ENCODE results near the gene STIM2.

STIM2 gene

GRCh38 chr4:26991057-26991456 lies 130.4 kb downstream of the STIM2 start:
- H3K23ac ChIP-seq (ENCODE audit: low read length) = no peak overlapping the region

GRCh38 chr4:26992657-26993361 lies 132.2 kb downstream of the STIM2 start:
- WGBS (ENCODE audit: extremely low coverage, insufficient coverage, insufficient read length) = no CpG with 5 or more reads among the region's 3 CpGs
- no peaks in the 10 kb centered on the region for H3K9me3 ChIP-seq (ENCODE audit: insufficient read depth, low read depth, low read length)
- H3K9ac ChIP-seq (ENCODE audit: low read length) = no peak overlapping the region
- no peak overlapping the region for H3K18ac ChIP-seq (ENCODE audit: low read length)
- no peak overlapping the region for H3K23ac ChIP-seq (ENCODE audit: low read length)
- no peaks in the 10 kb centered on the region for H3K79me1 ChIP-seq (ENCODE audit: low read length)
- no peak overlapping the region for H2AK5ac ChIP-seq (ENCODE audit: low read length)
- H4K91ac ChIP-seq (ENCODE audit: low read depth, low read length) = no peak overlapping the region
- no peak overlapping the region for H4K8ac ChIP-seq (ENCODE audit: low read depth, low read length)
- H3K36me3 ChIP-seq (ENCODE audit: control insufficient read depth in 1 of 2, insufficient read depth in 2 of 2, low read length in 2 of 2) = no peaks in the 10 kb centered on the region
- no peaks in the 10 kb centered on the region for H3K4me1 ChIP-seq (ENCODE audit: control insufficient read depth in 1 of 2, insufficient read depth in 2 of 2, low read length in 2 of 2)
- no peak overlapping the region for H2BK120ac ChIP-seq (ENCODE audit: insufficient read depth, low read length, poor library complexity)
- DNase-seq = peak in 1 of 2 donors; percentile 7
- no peak overlapping the region for H4K12ac ChIP-seq (ENCODE audit: low read depth, low read length)
- no peaks in the 10 kb centered on the region for H3K79me2 ChIP-seq (ENCODE audit: control insufficient read depth, insufficient read depth, low read length, poor library complexity)
- no peak overlapping the region for H3K4ac ChIP-seq (ENCODE audit: low read depth, low read length)
- no peak overlapping the region for H2AFZ ChIP-seq (ENCODE audit: insufficient read depth, low read length, poor library complexity)
- no peak overlapping the region for H2BK5ac ChIP-seq (ENCODE audit: low read depth, low read length, poor library complexity)
- no peak overlapping the region for H3K14ac ChIP-seq (ENCODE audit: low read length)
- no peak overlapping the region for H2BK12ac ChIP-seq (ENCODE audit: low read length)
- no peak overlapping the region for H3K4me2 ChIP-seq (ENCODE audit: low read length)
- no peak overlapping the region for H3K4me3 ChIP-seq (ENCODE audit: low read depth, low read length)
- H3K27ac ChIP-seq (ENCODE audit: low read depth, low read length) = no peak overlapping the region
- no peaks in the 10 kb centered on the region for H3K27me3 ChIP-seq (ENCODE audit: insufficient read depth, low read length)

More at GRCh38 chr4:26991057-26991456, 130.4 kb downstream of the STIM2 start:
- Histone ChIP-seq H3K4me3 (ENCODE audit: low read depth, low read length) (no peak overlapping the region), H2BK12ac (ENCODE audit: low read length) (no peak overlapping the region), H3K79me2 (ENCODE audit: control insufficient read depth, insufficient read depth, low read length, poor library complexity) (no peaks in the 10 kb centered on the region), H3K14ac (ENCODE audit: low read length) (no peak overlapping the region), H3K9me3 (ENCODE audit: insufficient read depth, low read depth, low read length) (no peaks in the 10 kb centered on the region), H3K4ac (ENCODE audit: low read depth, low read length) (no peak overlapping the region), H3K4me2 (ENCODE audit: low read length) (no peak overlapping the region), H3K4me1 (ENCODE audit: control insufficient read depth in 1 of 2, insufficient read depth in 2 of 2, low read length in 2 of 2) (peaks cover 3% of the 10 kb centered on the region in 2 experiments), H4K8ac (ENCODE audit: low read depth, low read length) (no peak overlapping the region), H2AFZ (ENCODE audit: insufficient read depth, low read length, poor library complexity) (no peak overlapping the region), H3K36me3 (ENCODE audit: control insufficient read depth in 1 of 2, insufficient read depth in 2 of 2, low read length in 2 of 2) (no peaks in the 10 kb centered on the region), H4K12ac (ENCODE audit: low read depth, low read length) (no peak overlapping the region), H2AK5ac (ENCODE audit: low read length) (no peak overlapping the region), H2BK5ac (ENCODE audit: low read depth, low read length, poor library complexity) (no peak overlapping the region), H3K79me1 (ENCODE audit: low read length) (no peaks in the 10 kb centered on the region), H4K91ac (ENCODE audit: low read depth, low read length) (no peak overlapping the region), H2BK120ac (ENCODE audit: insufficient read depth, low read length, poor library complexity) (no peak overlapping the region), H3K9ac (ENCODE audit: low read length) (no peak overlapping the region), H3K27ac (ENCODE audit: low read depth, low read length) (no peak overlapping the region), H3K18ac (ENCODE audit: low read length) (no peak overlapping the region), H3K27me3 (ENCODE audit: insufficient read depth, low read length) (no peaks in the 10 kb centered on the region)
- DNase-seq = no peak
- WGBS (ENCODE audit: extremely low coverage, insufficient coverage, insufficient read length) = no CpG with 5 or more reads among the region's 3 CpGs

GRCh38 chr4:26993539-26993938 lies 132.9 kb downstream of the STIM2 start:
- H3K27me3 ChIP-seq (ENCODE audit: insufficient read depth, low read length) = no peaks in the 10 kb centered on the region
- no peak overlapping the region for H2BK12ac ChIP-seq (ENCODE audit: low read length)
- no peak overlapping the region for H2BK120ac ChIP-seq (ENCODE audit: insufficient read depth, low read length, poor library complexity)
- H3K14ac ChIP-seq (ENCODE audit: low read length) = no peak overlapping the region
- H3K27ac ChIP-seq (ENCODE audit: low read depth, low read length) = no peak overlapping the region
- H3K4me1 ChIP-seq (ENCODE audit: control insufficient read depth in 1 of 2, insufficient read depth in 2 of 2, low read length in 2 of 2) = no peaks in the 10 kb centered on the region
- no peak overlapping the region for H3K9ac ChIP-seq (ENCODE audit: low read length)
- H4K8ac ChIP-seq (ENCODE audit: low read depth, low read length) = no peak overlapping the region
- no peak overlapping the region for H3K23ac ChIP-seq (ENCODE audit: low read length)
- H2AK5ac ChIP-seq (ENCODE audit: low read length) = no peak overlapping the region
- no peak overlapping the region for H2AFZ ChIP-seq (ENCODE audit: insufficient read depth, low read length, poor library complexity)
- no peaks in the 10 kb centered on the region for H3K9me3 ChIP-seq (ENCODE audit: insufficient read depth, low read depth, low read length)
- H3K4me3 ChIP-seq (ENCODE audit: low read depth, low read length) = no peak overlapping the region
- no CpG with 5 or more reads among the region's 3 CpGs for WGBS (ENCODE audit: extremely low coverage, insufficient coverage, insufficient read length)
- no peaks in the 10 kb centered on the region for H3K79me1 ChIP-seq (ENCODE audit: low read length)
- no peak overlapping the region for H2BK5ac ChIP-seq (ENCODE audit: low read depth, low read length, poor library complexity)
- DNase-seq = no peak
- H3K18ac ChIP-seq (ENCODE audit: low read length) = no peak overlapping the region
- H4K12ac ChIP-seq (ENCODE audit: low read depth, low read length) = no peak overlapping the region
- no peak overlapping the region for H4K91ac ChIP-seq (ENCODE audit: low read depth, low read length)
- H3K4ac ChIP-seq (ENCODE audit: low read depth, low read length) = no peak overlapping the region
- H3K36me3 ChIP-seq (ENCODE audit: control insufficient read depth in 1 of 2, insufficient read depth in 2 of 2, low read length in 2 of 2) = no peaks in the 10 kb centered on the region
- no peak overlapping the region for H3K4me2 ChIP-seq (ENCODE audit: low read length)
- H3K79me2 ChIP-seq (ENCODE audit: control insufficient read depth, insufficient read depth, low read length, poor library complexity) = no peaks in the 10 kb centered on the region

- H3K23ac ChIP-seq (ENCODE audit: low read length) = no peak overlapping the region
- H3K79me1 ChIP-seq (ENCODE audit: low read length) = no peaks in the 10 kb centered on the region
- H3K27ac ChIP-seq (ENCODE audit: low read depth, low read length) = no peak overlapping the region
- no peak overlapping the region for H2AFZ ChIP-seq (ENCODE audit: insufficient read depth, low read length, poor library complexity)
- no peaks in the 10 kb centered on the region for H3K27me3 ChIP-seq (ENCODE audit: insufficient read depth, low read length)
- no peak overlapping the region for H3K14ac ChIP-seq (ENCODE audit: low read length)
- no peak overlapping the region for H2BK12ac ChIP-seq (ENCODE audit: low read length)
- H3K9ac ChIP-seq (ENCODE audit: low read length) = no peak overlapping the region
- no peak overlapping the region for H4K12ac ChIP-seq (ENCODE audit: low read depth, low read length)
- no CpG with 5 or more reads among the region's 3 CpGs for WGBS (ENCODE audit: extremely low coverage, insufficient coverage, insufficient read length)
- H2BK5ac ChIP-seq (ENCODE audit: low read depth, low read length, poor library complexity) = no peak overlapping the region
- no peak overlapping the region for H3K18ac ChIP-seq (ENCODE audit: low read length)
- H4K8ac ChIP-seq (ENCODE audit: low read depth, low read length) = no peak overlapping the region
- H4K91ac ChIP-seq (ENCODE audit: low read depth, low read length) = no peak overlapping the region
- no peak for DNase-seq
- H3K36me3 ChIP-seq (ENCODE audit: control insufficient read depth in 1 of 2, insufficient read depth in 2 of 2, low read length in 2 of 2) = no peaks in the 10 kb centered on the region
- H3K4ac ChIP-seq (ENCODE audit: low read depth, low read length) = no peak overlapping the region
- no peaks in the 10 kb centered on the region for H3K79me2 ChIP-seq (ENCODE audit: control insufficient read depth, insufficient read depth, low read length, poor library complexity)
- no peaks in the 10 kb centered on the region for H3K9me3 ChIP-seq (ENCODE audit: insufficient read depth, low read depth, low read length)
- H2AK5ac ChIP-seq (ENCODE audit: low read length) = no peak overlapping the region
- no peak overlapping the region for H3K4me3 ChIP-seq (ENCODE audit: low read depth, low read length)
- no peak overlapping the region for H2BK120ac ChIP-seq (ENCODE audit: insufficient read depth, low read length, poor library complexity)
- H3K4me1 ChIP-seq (ENCODE audit: control insufficient read depth in 1 of 2, insufficient read depth in 2 of 2, low read length in 2 of 2) = no peaks in the 10 kb centered on the region
- H3K4me2 ChIP-seq (ENCODE audit: low read length) = no peak overlapping the region
These were observed 133.3 kb downstream of the STIM2 start for GRCh38 chr4:26993967-26994366.
